ENCODE results near the gene DNAJA1.

DNAJA1 gene

GRCh38 chr9:33025572-33026342 is 684 bp downstream of the DNAJA1 start:
- peak; percentile 56 to 71 (median 62) for DNase-seq (ENCODE audit: low read depth in 2 of 3, low spot score in 2 of 3)

GRCh38 chr9:33029231-33029786 is 4.2 kb downstream of the DNAJA1 start:
- no peak for DNase-seq (ENCODE audit: low read depth in 2 of 3, low spot score in 2 of 3)

GRCh38 chr9:33030285-33030684 is 5.2 kb downstream of the DNAJA1 start:
- DNase-seq (ENCODE audit: low read depth in 2 of 3, low spot score in 2 of 3), result no peak

GRCh38 chr9:33032292-33032691 is 7.2 kb downstream of the DNAJA1 start:
- DNase-seq (ENCODE audit: low read depth in 2 of 3, low spot score in 2 of 3), result no peak

GRCh38 chr9:33032865-33033264 is 7.8 kb downstream of the DNAJA1 start:
- no peak for DNase-seq (ENCODE audit: low read depth in 2 of 3, low spot score in 2 of 3)

- no peak for DNase-seq (ENCODE audit: low read depth in 2 of 3, low spot score in 2 of 3)
These were observed 15.8 kb downstream of the DNAJA1 start for GRCh38 chr9:33040792-33041431.

- no peak for DNase-seq (ENCODE audit: low read depth in 2 of 3, low spot score in 2 of 3)
These were observed 16.5 kb downstream of the DNAJA1 start for GRCh38 chr9:33041432-33042188.

- DNase-seq (ENCODE audit: low read depth in 2 of 3, low spot score in 2 of 3), result no peak
These were observed 17.4 kb downstream of the DNAJA1 start for GRCh38 chr9:33042473-33042872.

GRCh38 chr9:33043671-33044070 is 18.6 kb downstream of the DNAJA1 start:
- DNase-seq (ENCODE audit: low read depth in 2 of 3, low spot score in 2 of 3), result no peak

- DNase-seq (ENCODE audit: low read depth in 2 of 3, low spot score in 2 of 3), result peak; percentile 33 to 44 (median 36)
These were observed 19.1 kb downstream of the DNAJA1 start for GRCh38 chr9:33044162-33044673.

- DNase-seq (ENCODE audit: low read depth in 2 of 3, low spot score in 2 of 3), result no peak
These were observed 19.7 kb downstream of the DNAJA1 start for GRCh38 chr9:33044677-33045282.

GRCh38 chr9:33046061-33046460 is 21.0 kb downstream of the DNAJA1 start:
- DNase-seq (ENCODE audit: low read depth in 2 of 3, low spot score in 2 of 3), result no peak

GRCh38 chr9:33048054-33048465 is 23.0 kb downstream of the DNAJA1 start:
- DNase-seq (ENCODE audit: low read depth in 2 of 3, low spot score in 2 of 3), result no peak

- no peak for DNase-seq (ENCODE audit: low read depth in 2 of 3, low spot score in 2 of 3)
These were observed 24.7 kb downstream of the DNAJA1 start for GRCh38 chr9:33049680-33050361.

GRCh38 chr9:33051144-33051543 is 26.1 kb downstream of the DNAJA1 start:
- DNase-seq (ENCODE audit: low read depth in 2 of 3, low spot score in 2 of 3), result no peak

- DNase-seq (ENCODE audit: low read depth in 2 of 3, low spot score in 2 of 3), result no peak
These were observed 40.3 kb downstream of the DNAJA1 start for GRCh38 chr9:33065157-33066076.

GRCh38 chr9:33068991-33069390 is 43.9 kb downstream of the DNAJA1 start:
- no peak for DNase-seq (ENCODE audit: low read depth in 2 of 3, low spot score in 2 of 3)

GRCh38 chr9:33076046-33077004 is 51.3 kb downstream of the DNAJA1 start, which contains the start of gene SMU1:
Gene SMU1 (minus strand): TSS chr9:33076674. CDS start chr9:33076608, 66 bp downstream.
- peak; percentile 73 to 87 (median 86) for DNase-seq (ENCODE audit: low read depth in 2 of 3, low spot score in 2 of 3)
